HG03280 (cell line): ENCODE data around the gene PLS1.
"Not testable (repeated sequence)": the region's sequence is repeated elsewhere in the genome, so short reads cannot be mapped to it uniquely, and the experiment has no call there.

Source experiments
- ATAC-seq: cut with Tn5 transposase; IDR thresholded peaks from one replicate; pipeline ENCODE4 v1.9.1; 2021; ENCODE audit warnings: mild to moderate bottlenecking, moderate library complexity; ENCODE audit not compliant: unreplicated experiment

PLS1 gene

DNA sequence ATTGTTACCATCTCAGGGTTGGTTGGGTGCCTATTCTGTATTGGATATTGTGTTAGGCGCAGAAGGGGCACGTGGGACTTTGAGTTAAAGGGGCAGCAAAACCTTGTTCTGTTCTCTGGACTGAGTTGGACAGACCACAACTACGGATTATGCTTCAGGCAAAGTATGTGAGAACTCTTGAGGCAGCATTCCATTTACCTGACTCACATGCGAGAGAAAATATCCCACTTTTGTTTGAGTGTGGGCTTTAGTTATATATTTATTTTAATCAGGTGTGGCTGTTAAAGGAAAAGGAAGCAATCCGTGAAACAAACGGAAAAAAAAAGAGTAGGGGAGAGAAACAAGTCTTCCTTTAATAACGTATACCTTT lies 627 bp upstream of the PLS1 start:
- no peak for ATAC-seq

- ATAC-seq = no peak
These were observed 514 bp downstream of the PLS1 start for GRCh38 chr3:142596726-142597088.

DNA sequence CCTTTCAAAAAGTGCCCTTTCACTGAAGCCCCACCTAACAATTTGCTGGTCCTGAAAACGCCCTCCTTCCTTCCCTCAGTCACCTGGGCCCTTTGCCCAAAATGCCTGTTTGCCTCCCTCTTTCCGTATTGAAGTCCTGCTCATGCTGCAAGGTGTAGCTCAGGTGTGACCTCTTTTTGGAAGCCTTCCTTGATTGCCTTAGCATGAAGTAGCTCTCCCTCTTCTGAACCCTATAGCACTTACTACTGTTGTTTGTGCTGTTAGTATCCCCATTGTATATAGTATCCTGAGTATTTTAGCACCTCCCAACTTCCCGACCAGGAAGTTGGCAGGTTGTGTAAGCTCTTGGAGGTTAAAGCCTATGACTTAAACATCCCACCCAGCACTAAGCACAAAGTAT lies 1.7 kb downstream of the PLS1 start:
- no peak for ATAC-seq

DNA sequence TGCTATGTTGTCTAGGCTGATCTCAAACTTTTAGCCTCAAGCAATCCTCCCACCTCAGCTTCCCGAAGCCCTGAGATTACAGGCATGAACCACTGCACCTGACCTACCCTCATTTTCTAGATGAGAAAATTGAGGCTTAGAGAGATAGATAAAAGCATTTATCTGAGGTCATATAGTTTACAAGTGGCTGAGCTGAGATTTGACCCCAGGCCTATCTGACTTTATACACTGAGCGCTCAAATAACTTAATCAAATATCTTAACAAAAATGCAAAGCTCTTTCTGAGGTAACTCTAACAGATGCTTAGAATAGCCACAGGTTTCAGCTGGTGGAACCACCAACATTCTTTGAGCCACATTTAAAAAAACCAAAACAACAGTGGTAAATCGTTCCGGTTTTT lies 5.5 kb downstream of the PLS1 start:
- ATAC-seq = no peak

- ATAC-seq = no peak
These were observed 6.6 kb downstream of the PLS1 start for GRCh38 chr3:142602619-142603385.

GRCh38 chr3:142603386-142603705 lies 7.2 kb downstream of the PLS1 start:
- ATAC-seq = not testable (repeated sequence)

GRCh38 chr3:142604940-142605339 lies 8.7 kb downstream of the PLS1 start:
- no peak for ATAC-seq

- ATAC-seq = no peak
These were observed 12.4 kb downstream of the PLS1 start for GRCh38 chr3:142608631-142609030.

DNA sequence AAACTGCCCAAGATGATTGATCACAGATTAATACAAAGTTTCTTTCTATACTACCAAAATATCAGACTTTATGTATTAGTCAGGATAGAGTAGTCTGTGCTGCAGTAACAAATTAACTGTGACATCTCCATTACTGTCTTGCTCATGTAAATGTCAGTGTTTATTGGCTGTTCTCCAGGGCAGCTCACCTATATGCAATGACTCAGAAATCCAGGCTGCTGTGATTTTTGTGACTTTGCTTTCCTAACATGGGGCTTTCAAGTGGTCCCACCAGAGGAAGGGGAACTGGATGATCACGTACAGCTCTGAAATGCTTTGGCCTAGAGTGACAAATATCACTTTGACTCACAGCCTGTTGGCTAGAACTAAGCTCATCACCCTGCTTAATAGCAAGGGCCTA lies 12.9 kb downstream of the PLS1 start:
- no peak for ATAC-seq

DNA sequence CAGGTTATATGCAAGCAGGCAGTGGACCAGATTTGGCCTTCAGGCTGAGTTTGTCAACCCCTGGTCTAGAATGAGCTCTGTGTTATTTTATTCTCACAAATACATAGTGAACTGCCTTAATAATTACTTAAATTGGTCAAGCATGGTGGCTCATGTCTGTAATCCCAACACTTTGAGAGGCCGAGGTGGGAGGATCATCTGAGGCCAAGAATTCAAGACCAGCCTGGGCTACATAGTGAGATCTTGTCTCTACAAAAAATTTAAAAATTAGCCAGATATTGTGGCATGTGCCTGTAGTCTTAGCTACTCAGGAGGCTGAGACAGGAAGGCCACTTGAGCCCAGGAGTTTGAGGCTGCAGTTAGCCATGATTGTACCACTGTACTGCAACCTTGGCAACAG lies 15.0 kb downstream of the PLS1 start:
- ATAC-seq = no peak

DNA sequence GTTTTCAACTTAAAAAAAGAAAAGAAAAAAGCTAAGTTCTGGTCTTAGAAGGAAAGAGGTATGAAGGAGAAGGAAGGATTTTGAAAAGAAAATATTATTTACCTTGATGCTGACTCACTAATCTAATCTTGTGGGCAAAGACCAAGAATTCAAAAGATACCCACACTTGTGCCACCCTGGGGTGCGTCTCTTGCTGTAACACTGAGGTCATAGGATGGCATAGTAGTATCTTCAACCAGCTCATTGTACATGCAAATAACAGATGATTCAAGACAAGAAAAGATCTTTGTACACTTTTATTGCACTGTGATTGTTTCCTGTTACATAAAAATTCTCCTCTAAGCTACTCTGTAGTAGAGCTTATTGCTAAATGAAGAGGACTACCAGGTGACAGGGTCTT lies 17.3 kb downstream of the PLS1 start:
- ATAC-seq = no peak

DNA sequence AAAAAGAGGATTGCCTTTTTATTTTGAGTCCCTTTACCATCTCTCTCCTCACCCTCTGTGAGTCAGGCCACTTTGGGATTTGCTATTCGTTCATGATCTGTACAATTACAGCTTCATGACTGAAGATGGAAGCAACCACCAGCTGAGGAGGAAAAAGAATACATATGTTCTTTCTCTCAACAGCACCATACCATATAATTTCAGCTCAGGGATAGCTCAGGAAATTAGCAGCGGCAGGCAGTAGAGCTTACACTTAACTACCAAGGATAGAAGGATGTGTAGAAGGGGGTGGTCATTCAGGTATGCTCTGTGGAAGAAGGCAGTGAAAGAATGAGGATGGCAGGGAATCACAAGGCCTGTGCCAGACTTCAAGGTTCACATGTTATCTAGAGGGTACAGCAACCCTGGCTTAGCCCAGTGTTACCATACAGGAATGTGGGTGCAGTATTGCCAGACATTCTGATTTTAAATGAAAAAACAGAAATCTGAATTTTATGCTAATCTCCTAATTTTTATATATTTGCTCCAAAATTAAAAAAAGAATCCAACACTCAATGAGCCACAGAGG lies 17.9 kb downstream of the PLS1 start:
- no peak for ATAC-seq

DNA sequence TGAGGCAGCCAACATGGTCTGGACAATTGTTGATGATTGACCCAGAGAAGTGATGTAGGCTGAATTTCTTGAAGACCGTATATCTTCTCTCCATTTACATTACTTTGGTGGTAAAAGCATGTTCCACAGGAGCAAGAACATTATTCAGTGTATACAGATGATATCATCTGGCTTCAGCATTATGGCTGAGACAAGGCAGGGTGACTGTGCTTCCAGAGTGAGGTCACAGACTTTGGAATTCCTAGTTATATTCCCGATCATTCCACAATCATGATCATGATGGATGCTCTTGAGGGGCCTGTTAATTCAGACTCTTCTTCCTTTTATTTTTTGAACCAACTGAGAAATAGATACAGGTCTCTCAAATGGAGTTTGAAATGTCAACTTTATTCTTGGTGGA lies 19.0 kb downstream of the PLS1 start:
- ATAC-seq = no peak

- no peak for ATAC-seq
These were observed 22.8 kb downstream of the PLS1 start for GRCh38 chr3:142618917-142619461.

GRCh38 chr3:142622405-142622804 lies 26.2 kb downstream of the PLS1 start:
- ATAC-seq = no peak

GRCh38 chr3:142623194-142623593 lies 27.0 kb downstream of the PLS1 start:
- ATAC-seq = no peak

DNA sequence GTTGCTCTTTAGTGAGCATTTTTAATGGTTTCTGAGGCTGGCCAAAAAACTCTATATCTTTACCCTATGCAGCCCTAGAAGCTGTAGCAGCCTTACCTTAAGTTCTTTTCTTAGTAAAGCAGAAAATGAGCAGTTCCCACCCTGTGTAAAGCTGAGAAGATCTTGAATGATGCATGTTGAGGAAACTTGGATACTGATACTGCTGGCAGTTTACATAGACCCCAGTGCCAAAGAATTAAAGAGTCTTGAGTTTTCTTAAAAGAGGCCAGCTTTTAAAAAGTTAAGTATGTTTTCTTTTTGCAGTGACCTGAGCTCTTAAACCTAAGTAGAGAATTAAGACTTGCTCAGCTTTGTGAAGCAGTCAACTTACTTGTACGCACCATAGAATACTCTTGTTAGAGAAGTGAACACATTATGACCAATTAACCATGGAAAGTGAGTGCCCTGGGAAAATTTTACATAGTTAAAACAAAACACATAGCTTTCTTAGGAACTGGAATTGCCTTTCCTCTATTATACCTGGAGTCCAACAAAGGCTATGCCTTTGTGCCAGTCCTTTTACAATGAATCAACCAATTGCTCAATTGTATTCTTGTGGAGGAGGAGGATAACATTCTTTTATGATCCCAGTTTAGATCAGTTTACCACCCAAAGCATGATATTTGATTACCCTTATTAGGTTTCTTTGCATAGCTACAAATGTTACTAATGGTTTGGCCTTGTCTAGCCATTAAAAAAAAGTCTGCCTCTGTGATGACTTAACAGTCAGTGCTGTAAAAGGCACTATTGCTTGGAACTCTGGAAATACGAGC lies 28.4 kb downstream of the PLS1 start:
- ATAC-seq = no peak

GRCh38 chr3:142625153-142625440 lies 28.9 kb downstream of the PLS1 start:
- ATAC-seq = no peak

- ATAC-seq = no peak
These were observed 30.8 kb downstream of the PLS1 start for GRCh38 chr3:142626971-142627370.

DNA sequence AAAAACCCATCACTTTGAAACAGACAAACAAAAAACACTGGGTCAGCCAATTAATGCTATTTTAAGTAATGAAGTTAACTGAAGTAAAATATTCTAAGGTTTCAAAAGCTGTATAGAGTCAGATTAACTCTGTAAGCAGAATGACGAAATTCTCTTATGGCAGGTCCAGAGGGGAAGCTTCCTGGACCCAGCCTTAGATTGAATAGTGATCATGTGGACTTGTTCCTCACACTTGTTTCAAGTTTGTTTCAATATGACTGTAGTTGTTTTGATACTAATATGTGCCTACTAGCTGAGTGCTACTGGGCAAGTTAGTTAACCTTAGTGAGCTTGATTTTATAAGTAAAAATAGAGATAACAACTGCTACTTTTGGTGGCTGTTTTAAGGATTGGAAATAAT lies 32.6 kb downstream of the PLS1 start:
- ATAC-seq = no peak

- no peak for ATAC-seq
These were observed 36.9 kb downstream of the PLS1 start for GRCh38 chr3:142633073-142633472.

DNA sequence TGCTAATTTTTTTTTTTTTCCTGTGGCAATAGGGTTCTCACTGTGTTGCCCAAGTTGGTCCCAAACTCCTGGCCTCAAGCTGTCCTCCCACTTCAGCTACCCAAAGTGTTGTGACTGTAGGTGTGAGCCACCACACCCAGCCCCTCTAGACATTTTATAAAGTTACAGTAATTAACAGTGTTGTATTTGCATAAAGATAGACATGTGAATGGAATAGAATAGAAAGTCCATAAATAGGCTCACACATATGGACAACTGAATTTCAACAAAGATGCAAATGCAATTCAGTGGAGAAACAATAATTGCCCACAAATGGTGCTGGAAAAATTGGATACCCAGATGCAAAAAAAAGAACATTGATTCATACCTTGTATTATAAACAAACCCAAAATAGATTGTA lies 39.9 kb downstream of the PLS1 start:
- no peak for ATAC-seq
